ENCODE results near the gene GPC6.

The GPC6 gene

GRCh38 chr13:93951951-93952350 lies 725.3 kb downstream of the GPC6 start:
- no peaks in the 10 kb centered on the region for H3K9me3 ChIP-seq (ENCODE audit: severe bottlenecking)
- H3K4me3 ChIP-seq (ENCODE audit: low read depth, low read length): no peak overlapping the region
- no peak overlapping the region for H3K27ac ChIP-seq
- no peak for TF ChIP-seq CTCF (IDR thresholded peaks at IDR 0.05; ENCODE audit: low read depth, low read length)
- no peak for DNase-seq
- H3K36me3 ChIP-seq: no peaks in the 10 kb centered on the region
- H3K27me3 ChIP-seq (ENCODE audit: insufficient read depth, low read depth, severe bottlenecking): no peaks in the 10 kb centered on the region

GRCh38 chr13:93953841-93954240 lies 727.2 kb downstream of the GPC6 start:
- Histone ChIP-seq H3K9me3 (ENCODE audit: severe bottlenecking) (peaks cover 4% of the 10 kb centered on the region), H3K27me3 (ENCODE audit: insufficient read depth, low read depth, severe bottlenecking) (no peaks in the 10 kb centered on the region), H3K27ac (no peak overlapping the region), H3K36me3 (no peaks in the 10 kb centered on the region), H3K4me3 (ENCODE audit: low read depth, low read length) (no peak overlapping the region)
- TF ChIP-seq CTCF (IDR thresholded peaks at IDR 0.05; ENCODE audit: low read depth, low read length): no peak
- no peak for DNase-seq

GRCh38 chr13:93955904-93956303 lies 729.3 kb downstream of the GPC6 start:
- H3K4me3 ChIP-seq (ENCODE audit: low read depth, low read length): no peak overlapping the region
- no peak for DNase-seq
- H3K27me3 ChIP-seq (ENCODE audit: insufficient read depth, low read depth, severe bottlenecking): no peaks in the 10 kb centered on the region
- TF ChIP-seq CTCF (IDR thresholded peaks at IDR 0.05; ENCODE audit: low read depth, low read length): no peak
- peaks cover 4% of the 10 kb centered on the region for H3K9me3 ChIP-seq (ENCODE audit: severe bottlenecking)
- no peak overlapping the region for H3K27ac ChIP-seq
- H3K36me3 ChIP-seq: no peaks in the 10 kb centered on the region

GRCh38 chr13:93956426-93956825 lies 729.8 kb downstream of the GPC6 start:
- no peak for TF ChIP-seq CTCF (IDR thresholded peaks at IDR 0.05; ENCODE audit: low read depth, low read length)
- peaks cover 4% of the 10 kb centered on the region for H3K9me3 ChIP-seq (ENCODE audit: severe bottlenecking)
- H3K27ac ChIP-seq: no peak overlapping the region
- H3K36me3 ChIP-seq: no peaks in the 10 kb centered on the region
- DNase-seq: no peak
- H3K4me3 ChIP-seq (ENCODE audit: low read depth, low read length): no peak overlapping the region
- H3K27me3 ChIP-seq (ENCODE audit: insufficient read depth, low read depth, severe bottlenecking): no peaks in the 10 kb centered on the region

- peaks cover 4% of the 10 kb centered on the region for H3K9me3 ChIP-seq (ENCODE audit: severe bottlenecking)
- H3K27ac ChIP-seq: no peak overlapping the region
- no peaks in the 10 kb centered on the region for H3K27me3 ChIP-seq (ENCODE audit: insufficient read depth, low read depth, severe bottlenecking)
- no peak overlapping the region for H3K4me3 ChIP-seq (ENCODE audit: low read depth, low read length)
- no peak for DNase-seq
- no peak for TF ChIP-seq CTCF (IDR thresholded peaks at IDR 0.05; ENCODE audit: low read depth, low read length)
- H3K36me3 ChIP-seq: no peaks in the 10 kb centered on the region
These were observed 730.8 kb downstream of the GPC6 start for GRCh38 chr13:93957371-93957770.

GRCh38 chr13:93959796-93960533 lies 733.4 kb downstream of the GPC6 start:
- H3K27me3 ChIP-seq (ENCODE audit: insufficient read depth, low read depth, severe bottlenecking): no peaks in the 10 kb centered on the region
- H3K4me3 ChIP-seq (ENCODE audit: low read depth, low read length): no peak overlapping the region
- H3K36me3 ChIP-seq: no peaks in the 10 kb centered on the region
- TF ChIP-seq CTCF (IDR thresholded peaks at IDR 0.05; ENCODE audit: low read depth, low read length): no peak
- H3K27ac ChIP-seq: no peak overlapping the region
- H3K9me3 ChIP-seq (ENCODE audit: severe bottlenecking): peaks cover 4% of the 10 kb centered on the region
- no peak for DNase-seq
